HG03196 (cell line): ENCODE data around the gene UBE2QL1.
A peak's percentile ranks its signal among the peaks of the same experiment; 100 is the strongest.

Experiments used
- ATAC-seq: cut with Tn5 transposase; IDR thresholded peaks from one replicate; pipeline ENCODE4 v1.9.1; 2021; ENCODE audit not compliant: unreplicated experiment

Gene UBE2QL1

DNA sequence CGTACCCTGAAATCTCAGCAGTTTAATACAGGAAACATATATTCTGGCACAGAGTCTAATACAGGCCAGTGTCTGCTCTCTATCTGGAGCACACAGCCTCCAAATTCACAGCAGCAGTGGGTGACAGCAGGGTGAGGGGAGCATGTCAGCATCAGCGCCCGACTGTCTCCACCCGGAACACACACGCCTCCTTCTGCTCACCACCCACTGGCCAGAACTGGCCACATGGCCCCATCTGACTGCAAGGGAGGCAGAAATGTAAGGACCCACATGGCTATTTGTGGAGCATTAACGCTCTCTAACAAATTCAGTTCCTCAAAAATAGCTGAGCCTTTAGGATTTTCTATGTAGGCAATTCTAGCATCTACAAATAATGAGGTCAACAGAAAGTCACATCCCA lies 24.6 kb downstream of the UBE2QL1 start:
- no peak for ATAC-seq

DNA sequence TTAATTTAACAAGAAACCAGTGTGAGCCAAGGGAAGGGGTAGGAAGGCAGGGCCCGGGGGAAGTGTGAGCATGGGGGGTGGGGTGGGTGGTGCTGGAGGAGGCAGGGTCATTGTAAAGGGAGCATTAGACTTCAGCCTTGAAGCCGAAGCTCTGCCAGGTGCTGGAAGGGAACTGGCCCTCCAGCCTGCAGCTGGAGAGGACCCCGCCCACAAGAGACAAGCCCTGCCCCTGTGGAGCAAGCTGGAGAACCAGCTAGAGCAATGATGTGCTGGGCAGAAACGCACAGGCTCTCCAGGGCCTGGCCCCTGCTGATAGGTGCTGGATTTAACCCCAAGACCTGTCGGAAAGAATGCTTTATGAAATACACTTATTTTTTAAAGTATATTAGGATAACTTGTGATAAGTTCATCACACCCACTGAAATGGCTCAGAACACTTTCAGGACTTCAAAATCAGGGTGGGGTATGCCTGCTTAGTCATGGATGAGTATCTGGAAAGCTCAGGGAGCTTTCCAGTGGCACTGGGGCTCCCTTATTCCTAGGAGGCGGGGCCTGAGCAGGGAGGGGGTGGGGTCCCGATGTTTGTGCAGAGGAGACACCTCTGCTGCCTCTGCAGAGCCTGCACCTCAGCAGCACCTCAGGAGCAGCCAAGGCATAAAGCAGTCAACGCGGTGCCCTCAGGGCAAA lies 27.1 kb downstream of the UBE2QL1 start:
- ATAC-seq: no peak

DNA sequence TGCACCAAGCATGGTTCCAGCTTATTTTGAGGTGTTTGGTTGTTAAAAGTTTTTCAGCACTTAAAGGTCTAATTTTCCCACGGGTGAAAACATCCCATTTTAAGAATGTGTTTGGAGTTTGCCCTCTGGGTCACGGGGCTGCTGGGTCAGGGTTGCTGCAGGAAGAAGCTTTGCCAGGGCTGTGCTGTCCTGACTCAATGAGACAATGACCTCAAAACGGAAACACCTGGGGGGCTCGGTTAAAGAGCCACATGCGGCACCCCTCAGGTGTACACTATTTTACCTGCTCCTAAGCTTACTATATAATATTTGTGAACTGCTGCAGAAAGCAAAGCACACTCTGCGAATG lies 27.6 kb downstream of the UBE2QL1 start:
- ATAC-seq: no peak

DNA sequence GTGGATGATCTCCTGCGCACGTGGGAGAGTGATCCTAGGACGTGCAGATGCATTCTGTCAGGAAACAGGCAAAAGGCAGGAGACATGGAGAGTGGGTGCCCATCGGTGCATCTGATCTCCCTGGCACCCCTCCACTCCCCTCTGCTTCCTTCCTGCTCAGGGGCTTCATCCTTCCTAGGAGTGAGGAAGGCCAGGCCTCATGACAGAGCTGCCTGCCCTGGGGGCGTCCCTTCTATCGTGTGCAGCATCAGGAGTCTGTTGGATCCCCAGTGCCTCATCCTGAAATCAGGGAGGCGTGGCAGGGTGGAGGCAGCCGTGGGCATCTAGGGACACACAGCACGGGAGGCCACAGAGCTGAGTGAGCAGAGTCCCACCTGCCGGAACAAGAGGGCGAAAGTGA lies 30.1 kb downstream of the UBE2QL1 start:
- ATAC-seq: no peak

DNA sequence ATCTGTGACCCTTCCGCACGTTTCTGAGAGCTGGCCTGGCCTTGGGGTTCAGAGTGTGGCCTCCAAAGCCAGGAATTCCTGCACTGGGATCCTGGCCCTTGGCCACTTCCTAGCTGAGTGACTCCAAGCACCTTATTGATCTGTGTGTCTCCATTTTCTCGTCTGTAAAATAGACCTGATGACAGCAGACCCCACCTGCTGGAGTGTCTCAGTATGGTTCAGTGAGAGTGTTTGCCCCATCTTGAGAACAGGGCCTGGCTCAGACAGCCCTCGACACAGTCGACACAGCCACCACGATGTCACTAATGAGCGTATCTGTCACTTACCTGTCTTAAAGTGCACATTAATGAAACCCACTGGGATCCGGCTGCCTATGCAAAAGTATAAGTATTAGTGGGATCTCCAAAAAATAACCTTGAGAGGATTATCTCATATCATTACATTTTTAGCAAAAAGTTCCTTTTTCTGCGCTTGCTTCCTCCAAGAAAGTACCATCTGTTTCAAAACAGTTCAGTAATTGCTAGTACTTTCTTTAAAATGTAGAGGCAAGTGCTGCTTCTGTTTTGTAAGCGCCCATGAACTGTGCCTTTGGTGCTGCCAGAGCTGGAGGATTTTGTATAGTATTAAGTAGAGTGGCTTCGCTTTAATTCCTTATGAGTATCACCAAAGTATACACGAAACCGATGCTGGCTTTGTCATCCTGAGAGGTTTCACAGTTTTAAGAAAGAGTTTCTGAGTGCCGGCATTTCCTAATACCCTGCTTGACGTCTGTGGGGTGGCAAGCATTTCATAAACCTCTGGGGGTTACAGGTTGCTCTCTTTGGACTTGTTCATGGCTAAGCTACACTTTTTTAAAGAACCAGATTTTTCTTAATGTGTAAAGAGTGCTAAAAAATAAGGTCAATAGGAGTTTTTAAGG lies 31.7 kb downstream of the UBE2QL1 start:
- peak; percentile 27 for ATAC-seq

DNA sequence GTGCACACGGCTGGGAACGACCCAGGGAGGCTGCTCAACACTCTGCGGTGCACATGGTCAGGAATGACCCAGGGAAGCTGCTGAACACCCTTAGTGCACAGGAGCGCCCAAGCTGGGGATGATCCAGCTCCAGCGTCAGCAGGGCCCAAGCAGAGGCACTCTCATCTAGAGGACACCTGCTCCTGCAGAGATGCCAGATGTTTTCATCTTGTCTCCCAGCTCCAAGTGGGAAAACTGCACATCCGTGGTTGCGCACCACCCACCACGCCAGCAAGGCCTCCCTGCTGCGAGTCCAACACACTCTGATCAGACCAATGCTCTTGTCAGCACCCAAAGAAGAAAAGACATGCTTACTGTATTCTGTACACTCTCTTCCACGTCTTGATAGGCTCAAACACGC lies 34.1 kb downstream of the UBE2QL1 start:
- no peak for ATAC-seq

DNA sequence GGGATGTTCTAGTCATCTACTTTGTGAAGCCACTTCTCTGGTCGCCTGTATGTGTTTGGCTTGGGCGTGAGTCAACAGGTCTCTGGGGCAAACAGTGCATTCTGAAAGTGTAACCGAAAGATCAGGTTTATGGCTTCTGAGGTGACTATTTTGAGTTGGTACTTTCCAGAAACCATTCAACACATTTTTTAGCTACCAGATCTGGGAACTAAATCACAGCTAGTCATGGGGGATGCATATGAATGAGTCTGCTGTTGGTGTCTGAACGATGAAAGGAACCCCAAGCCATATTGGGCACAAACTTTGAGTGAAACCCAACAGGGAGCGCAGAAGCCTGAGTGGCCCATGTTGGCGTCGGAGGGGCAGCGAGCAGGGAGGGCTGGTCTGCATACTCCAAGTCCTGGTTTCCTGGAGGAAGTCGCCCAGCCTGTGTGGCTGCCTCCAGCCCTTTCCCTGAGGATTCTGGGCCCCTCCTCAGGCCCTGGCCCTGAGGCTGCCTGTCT lies 35.3 kb downstream of the UBE2QL1 start:
- ATAC-seq: peak; percentile 94

DNA sequence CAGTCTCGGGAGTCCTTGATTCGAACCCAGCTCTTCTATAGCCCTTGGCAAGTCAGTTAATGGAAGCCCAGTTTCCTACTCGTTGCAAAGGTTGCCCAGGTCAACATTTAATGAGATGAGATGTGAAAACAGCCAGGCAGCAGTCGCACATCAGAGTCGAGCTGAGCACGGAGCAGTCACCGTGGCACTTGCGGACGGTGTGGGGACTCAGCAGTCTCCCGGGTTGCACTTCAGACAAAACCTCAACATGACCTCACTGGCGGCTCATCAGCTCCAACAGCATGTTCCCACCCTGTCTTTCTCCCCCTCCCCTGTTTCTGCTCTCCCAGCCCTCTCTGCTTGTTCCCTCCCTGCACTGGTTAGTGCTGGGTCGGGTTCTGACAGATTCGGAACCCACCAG lies 35.8 kb downstream of the UBE2QL1 start:
- ATAC-seq: no peak

DNA sequence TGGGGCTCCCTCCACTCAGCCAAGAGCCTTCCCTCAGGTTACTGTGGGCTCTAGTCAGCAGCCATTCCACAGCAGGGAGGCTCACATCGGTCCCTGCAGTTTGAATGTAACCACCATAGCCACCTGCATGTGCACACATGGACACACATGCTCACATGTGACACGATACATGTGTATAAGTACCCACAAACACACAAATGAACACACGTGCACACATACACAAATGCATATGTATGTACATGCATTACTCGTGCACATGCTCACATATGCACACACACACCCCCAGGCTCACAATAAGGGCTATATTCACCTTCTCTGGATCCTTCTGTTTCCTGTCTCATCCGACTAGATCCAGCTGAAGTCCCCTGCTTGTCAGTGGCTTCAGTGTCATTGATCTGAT lies 36.2 kb downstream of the UBE2QL1 start:
- no peak for ATAC-seq

DNA sequence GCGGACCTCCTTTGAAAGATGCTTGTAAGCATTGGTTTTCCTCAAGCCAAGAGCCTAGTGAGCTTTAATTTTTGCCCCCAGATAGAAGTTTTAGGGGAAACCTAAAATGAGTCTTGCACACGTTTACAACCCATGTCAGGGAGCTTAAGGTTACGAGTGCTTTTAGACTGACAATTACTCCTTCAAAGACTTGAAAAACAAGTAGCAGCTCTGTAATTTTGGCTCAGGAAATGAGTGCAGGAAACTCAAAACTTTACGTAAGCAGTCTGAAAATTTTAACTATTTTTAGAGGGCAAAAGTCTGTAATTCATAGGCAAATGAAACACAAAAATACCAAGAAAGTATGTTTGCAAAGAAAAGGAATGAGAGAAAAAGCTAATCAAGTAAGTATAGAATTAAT lies 36.8 kb downstream of the UBE2QL1 start:
- ATAC-seq: no peak

DNA sequence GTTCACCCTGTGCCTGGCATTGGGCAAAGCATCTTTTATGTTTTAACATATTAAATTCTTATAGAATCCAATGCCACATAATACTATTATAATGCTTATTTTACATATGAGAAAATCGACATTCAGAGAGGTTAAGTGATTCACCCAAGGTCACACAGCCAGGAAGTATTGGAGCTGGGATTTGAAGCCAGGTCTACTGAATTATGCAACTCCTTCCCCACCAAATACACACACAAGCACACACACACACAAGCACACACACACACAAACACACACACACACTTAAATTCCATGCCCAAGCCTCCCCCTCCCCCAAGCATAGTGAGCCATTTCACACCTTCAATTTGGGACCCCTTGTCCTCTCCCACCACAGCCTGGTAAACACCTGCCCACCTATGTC lies 37.4 kb downstream of the UBE2QL1 start:
- ATAC-seq: no peak

DNA sequence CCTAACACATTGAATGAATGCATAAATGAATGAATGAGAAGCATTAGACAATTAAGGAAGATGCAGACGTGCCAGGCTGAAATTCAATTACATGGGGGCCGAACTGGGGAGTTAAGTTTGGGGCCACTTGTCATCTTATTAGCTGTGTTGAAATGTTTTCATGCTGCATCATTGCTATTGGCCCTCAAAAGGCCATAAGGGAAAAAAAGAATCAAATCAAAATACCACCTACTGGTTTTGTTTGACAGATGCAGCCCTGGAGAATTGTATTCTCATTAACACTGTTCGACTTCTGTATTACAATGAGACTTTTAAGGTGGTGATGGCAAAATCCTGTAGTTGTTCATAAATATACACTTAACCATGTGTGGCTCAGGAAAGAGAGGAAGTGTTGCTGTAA lies 38.4 kb downstream of the UBE2QL1 start:
- no peak for ATAC-seq

DNA sequence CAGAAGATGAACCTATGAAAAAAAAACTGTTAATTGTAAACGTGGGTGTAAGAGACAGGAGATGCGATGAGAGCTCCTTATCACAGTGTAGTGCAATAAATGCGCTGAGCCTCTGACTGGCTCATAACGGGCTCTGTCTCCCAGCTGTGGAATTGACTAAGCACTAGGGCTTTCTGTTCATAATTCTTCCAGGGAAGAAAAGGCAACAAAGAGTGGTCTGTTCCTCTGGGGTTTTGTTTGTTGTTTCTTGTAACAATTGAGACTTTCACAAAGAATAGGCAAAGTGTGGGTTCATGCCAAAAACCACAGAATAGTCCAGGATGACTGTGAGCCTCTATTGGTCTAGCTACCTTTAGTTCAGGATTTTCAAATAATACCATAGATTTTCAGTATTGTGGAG lies 39.4 kb downstream of the UBE2QL1 start:
- ATAC-seq: no peak

DNA sequence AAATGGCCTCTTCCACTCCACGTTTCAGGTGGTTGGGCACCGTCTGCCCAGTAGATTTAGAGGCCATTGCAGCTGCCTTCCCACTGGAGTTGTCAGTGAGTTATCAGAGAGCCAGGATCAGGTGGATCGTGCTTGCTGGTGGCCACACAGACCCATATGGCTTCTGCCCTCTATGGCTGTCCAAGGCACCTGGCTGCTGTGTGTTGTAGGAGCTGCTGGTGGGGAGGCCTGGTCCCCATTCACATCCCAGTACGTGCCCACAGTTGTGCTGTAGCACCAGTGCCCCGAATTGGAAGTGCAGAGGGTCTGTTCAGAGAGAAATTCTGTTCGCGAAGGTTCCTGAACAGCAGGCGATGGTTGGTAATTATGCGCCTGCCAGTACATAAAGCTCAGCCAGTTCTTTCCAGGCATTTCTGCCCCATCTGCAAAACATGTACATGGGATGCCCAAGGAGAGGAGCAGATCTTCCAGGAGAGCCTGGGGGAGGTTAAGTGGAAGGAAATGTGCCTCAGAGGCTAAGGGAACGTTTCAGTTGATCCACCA lies 41.1 kb downstream of the UBE2QL1 start:
- no peak for ATAC-seq

DNA sequence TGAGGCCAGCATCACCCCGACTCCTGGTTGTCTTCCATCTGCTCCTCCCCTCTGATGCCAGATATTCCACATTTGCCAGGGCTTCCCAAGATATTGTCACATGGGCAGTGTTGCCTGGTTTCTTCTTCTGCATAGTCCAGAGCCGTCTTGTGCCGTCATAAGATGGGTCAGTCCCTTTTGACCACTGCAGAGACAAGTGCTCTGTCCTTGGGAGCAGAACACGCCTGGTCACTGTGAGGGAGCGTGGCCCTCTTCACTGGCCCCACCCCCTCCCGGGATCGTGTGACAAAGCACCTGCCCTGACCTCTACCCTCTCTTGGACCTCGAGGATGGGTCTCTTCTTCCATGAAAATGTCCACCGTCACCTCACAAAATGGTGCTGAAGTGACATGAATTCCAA lies 41.6 kb downstream of the UBE2QL1 start:
- ATAC-seq: no peak

DNA sequence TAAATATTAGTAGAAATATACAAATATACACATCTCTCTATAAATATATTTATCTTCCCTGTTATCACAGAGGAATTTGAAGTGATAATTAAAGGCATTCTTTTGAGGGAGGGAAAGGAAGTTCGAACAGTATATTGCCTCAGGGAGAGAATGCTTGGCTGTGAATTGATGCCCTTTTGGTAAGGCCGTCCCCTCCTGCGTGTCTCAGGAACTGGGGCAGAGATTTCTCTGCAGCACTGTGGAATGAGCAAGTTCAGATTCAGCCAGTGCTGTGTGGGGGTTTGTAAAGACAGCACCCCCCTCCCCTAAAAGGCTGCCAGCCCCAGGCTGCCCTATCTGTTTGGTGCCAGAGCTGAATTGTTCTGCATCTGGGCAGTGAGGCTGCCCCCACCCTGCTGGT lies 42.0 kb downstream of the UBE2QL1 start:
- ATAC-seq: no peak

DNA sequence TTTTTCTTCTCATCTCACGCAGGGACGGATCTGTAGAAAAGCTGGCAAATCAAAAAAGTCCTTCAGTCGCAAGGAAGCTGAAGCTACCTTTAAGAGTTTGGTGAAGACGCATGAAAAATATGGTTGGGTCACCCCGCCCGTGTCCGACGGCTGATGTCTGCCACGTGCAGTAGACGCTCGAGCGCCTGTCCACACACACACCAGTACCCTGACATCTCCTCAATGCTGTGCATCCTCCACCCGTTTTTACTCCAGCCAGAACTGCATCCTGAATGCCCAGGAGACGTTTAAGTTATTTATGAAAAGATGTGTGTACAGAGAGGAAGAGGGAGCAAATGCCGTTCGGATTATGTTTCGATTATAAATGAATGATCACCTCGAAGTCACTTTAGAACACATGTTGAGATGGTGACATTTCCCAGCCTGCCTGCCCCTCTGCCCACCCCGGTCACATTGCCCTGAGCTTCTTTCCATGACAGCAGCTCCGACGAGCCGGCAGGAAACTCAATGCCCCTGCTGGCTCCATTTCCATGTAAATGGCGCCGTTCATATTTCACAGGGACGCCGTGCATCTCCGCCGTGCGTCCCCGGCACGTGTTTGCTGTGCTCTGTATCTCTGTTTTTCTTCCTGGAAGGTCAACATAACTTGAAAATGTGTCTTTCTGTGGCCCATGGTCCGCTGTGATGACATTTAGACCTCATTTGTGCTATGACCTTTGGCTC lies 42.7 kb downstream of the UBE2QL1 start:
- no peak for ATAC-seq

DNA sequence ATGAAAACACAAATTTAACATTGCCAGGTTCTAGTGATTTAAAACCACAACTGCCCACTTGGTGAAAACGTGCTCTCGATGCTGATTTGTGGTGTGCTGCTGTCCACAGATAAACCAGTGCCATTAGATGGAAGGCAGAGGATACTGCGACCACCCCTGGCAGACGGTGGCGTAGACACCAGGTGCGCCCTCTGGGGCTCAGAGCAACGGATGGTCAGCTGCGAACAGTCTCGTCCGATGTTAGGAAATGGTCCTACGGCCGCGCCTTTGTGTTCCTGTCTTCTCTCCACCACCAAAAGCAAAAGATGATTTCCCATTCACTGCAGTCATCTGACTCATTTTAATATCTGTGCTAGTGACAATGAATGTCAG lies 43.2 kb downstream of the UBE2QL1 start:
- no peak for ATAC-seq

DNA sequence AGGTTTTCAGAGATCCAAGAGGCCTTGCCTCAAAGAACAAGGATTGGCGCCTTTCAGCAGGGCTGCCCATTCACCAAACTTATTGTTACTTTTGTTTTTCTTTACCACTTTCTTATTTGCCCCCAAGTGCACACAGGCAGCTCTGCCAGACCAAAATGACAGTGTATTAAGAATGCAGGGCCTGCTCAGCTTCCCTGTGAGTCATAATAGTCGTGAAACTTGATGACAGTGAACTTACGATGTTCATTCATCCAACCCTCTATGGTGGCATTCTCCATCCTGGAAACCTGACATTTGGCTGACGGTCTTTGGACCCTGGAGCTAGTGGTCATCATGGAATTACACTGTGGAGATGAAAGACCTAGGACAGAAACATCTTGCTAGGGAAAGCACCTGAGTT lies 44.3 kb downstream of the UBE2QL1 start:
- ATAC-seq: no peak

DNA sequence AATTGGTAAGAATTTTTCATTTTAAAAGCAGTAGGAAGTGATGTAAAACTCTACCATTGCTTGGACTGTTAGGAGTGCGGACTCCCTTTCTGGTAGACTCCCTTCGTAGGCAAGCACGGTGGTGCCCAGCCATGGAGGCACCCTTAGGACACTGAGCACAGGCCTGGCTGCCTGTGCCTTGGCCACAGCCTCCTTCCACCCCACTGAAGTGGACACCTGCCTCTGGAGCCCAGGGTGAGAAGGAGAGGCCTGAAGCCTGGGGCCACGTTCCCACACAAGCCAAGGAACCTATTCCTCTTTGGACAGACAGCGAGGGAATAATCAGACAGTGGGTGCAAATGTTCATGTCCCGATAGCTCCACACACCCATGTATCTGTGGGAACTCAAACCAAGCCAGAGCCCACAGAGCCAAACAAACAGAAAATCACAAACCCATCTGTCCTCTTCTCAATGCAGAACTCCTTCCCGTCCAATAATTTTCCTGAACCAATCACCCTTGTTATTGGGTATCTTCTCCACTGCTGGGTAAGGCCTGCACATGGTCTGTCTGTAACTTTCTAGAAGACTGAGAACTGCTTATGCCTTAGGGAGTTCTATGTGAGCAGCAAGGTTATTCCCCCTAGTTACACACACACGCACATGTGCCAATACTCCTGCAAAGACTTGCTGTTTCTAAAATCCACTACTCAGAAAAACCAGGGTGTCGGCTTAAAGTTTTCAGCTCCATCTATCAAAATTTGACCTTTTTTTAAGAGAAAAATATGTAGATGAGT lies 45.2 kb downstream of the UBE2QL1 start:
- ATAC-seq: no peak

DNA sequence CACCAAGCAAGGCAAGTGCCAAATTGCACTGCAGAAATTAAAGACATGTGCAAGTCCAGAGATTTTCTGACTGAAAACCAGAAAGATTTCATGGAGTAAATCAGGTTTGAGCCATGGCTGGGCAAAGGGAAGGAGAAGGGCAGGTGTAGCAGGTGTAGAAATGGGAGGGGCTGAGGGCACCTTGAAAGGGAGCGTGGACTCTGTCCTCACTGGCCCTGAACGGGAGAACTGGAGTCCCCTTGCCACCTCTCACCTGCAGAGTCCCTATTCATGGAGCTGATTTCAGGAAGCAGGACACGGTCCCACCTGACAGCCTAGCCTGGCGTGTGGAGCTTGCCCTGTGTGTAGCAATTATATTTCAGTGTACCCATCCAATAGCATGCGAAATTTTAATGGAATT lies 46.3 kb downstream of the UBE2QL1 start:
- ATAC-seq: no peak
